ENCODE measurements around the gene HES2.

DNA sequence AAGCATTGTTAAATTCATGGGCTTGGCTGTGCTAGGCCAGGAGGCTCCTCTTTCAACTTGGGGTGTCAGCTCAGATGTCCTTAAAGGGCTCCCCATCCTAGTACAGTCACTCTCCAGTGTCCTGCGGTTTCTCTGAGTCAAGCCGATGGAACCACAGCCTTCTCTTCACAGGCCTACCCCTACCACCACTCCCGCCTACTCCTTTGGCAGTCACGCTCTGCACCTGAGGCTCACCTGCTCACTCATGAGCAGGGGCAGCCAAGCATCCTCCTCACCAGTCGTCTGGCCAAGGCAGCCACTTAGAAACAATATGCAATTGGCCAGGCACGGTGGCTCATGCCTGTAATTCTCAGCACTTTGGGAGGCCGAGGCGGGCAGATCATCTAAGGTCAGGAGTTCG is 29.7 kb downstream of the HES2 start:
- TF ChIP-seq, protein P1, sequence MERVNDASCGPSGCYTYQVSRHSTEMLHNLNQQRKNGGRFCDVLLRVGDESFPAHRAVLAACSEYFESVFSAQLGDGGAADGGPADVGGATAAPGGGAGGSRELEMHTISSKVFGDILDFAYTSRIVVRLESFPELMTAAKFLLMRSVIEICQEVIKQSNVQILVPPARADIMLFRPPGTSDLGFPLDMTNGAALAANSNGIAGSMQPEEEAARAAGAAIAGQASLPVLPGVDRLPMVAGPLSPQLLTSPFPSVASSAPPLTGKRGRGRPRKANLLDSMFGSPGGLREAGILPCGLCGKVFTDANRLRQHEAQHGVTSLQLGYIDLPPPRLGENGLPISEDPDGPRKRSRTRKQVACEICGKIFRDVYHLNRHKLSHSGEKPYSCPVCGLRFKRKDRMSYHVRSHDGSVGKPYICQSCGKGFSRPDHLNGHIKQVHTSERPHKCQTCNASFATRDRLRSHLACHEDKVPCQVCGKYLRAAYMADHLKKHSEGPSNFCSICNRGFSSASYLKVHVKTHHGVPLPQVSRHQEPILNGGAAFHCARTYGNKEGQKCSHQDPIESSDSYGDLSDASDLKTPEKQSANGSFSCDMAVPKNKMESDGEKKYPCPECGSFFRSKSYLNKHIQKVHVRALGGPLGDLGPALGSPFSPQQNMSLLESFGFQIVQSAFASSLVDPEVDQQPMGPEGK (CRISPR knock-in tag; IDR thresholded peaks at IDR 0.05; ENCODE audit: borderline replicate concordance) = no peak
- TF ChIP-seq OSR1 (CRISPR knock-in tag; IDR thresholded peaks at IDR 0.05) (no peak), ZFP3 (CRISPR knock-in tag; IDR thresholded peaks at IDR 0.05) (no peak), RARB (CRISPR knock-in tag; IDR thresholded peaks at IDR 0.05) (no peak), ARNTL (CRISPR knock-in tag; IDR thresholded peaks at IDR 0.05; ENCODE audit: borderline replicate concordance, low read depth) (no peak), ZFP30 (CRISPR knock-in tag; IDR thresholded peaks at IDR 0.05) (no peak), ZNF8 (CRISPR knock-in tag; IDR thresholded peaks at IDR 0.05) (no peak), ZNF565 (CRISPR knock-in tag; conservative IDR thresholded peaks at IDR 0.05; ENCODE audit: low read depth) (no peak), TOX (CRISPR knock-in tag; IDR thresholded peaks at IDR 0.05; ENCODE audit: borderline replicate concordance) (no peak), TCF4 (CRISPR knock-in tag; IDR thresholded peaks at IDR 0.05; ENCODE audit: borderline replicate concordance) (no peak)
- TF ChIP-seq, protein P2, sequence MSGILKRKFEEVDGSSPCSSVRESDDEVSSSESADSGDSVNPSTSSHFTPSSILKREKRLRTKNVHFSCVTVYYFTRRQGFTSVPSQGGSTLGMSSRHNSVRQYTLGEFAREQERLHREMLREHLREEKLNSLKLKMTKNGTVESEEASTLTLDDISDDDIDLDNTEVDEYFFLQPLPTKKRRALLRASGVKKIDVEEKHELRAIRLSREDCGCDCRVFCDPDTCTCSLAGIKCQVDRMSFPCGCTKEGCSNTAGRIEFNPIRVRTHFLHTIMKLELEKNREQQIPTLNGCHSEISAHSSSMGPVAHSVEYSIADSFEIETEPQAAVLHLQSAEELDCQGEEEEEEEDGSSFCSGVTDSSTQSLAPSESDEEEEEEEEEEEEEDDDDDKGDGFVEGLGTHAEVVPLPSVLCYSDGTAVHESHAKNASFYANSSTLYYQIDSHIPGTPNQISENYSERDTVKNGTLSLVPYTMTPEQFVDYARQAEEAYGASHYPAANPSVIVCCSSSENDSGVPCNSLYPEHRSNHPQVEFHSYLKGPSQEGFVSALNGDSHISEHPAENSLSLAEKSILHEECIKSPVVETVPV (CRISPR knock-in tag; IDR thresholded peaks at IDR 0.05) = no peak
- TF ChIP-seq, protein P3, sequence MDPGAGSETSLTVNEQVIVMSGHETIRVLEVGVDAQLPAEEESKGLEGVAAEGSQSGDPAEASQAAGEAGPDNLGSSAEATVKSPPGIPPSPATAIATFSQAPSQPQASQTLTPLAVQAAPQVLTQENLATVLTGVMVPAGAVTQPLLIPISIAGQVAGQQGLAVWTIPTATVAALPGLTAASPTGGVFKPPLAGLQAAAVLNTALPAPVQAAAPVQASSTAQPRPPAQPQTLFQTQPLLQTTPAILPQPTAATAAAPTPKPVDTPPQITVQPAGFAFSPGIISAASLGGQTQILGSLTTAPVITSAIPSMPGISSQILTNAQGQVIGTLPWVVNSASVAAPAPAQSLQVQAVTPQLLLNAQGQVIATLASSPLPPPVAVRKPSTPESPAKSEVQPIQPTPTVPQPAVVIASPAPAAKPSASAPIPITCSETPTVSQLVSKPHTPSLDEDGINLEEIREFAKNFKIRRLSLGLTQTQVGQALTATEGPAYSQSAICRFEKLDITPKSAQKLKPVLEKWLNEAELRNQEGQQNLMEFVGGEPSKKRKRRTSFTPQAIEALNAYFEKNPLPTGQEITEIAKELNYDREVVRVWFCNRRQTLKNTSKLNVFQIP (CRISPR knock-in tag; IDR thresholded peaks at IDR 0.05; ENCODE audit: borderline replicate concordance, low read depth) = no peak
- TF ChIP-seq, protein P4, sequence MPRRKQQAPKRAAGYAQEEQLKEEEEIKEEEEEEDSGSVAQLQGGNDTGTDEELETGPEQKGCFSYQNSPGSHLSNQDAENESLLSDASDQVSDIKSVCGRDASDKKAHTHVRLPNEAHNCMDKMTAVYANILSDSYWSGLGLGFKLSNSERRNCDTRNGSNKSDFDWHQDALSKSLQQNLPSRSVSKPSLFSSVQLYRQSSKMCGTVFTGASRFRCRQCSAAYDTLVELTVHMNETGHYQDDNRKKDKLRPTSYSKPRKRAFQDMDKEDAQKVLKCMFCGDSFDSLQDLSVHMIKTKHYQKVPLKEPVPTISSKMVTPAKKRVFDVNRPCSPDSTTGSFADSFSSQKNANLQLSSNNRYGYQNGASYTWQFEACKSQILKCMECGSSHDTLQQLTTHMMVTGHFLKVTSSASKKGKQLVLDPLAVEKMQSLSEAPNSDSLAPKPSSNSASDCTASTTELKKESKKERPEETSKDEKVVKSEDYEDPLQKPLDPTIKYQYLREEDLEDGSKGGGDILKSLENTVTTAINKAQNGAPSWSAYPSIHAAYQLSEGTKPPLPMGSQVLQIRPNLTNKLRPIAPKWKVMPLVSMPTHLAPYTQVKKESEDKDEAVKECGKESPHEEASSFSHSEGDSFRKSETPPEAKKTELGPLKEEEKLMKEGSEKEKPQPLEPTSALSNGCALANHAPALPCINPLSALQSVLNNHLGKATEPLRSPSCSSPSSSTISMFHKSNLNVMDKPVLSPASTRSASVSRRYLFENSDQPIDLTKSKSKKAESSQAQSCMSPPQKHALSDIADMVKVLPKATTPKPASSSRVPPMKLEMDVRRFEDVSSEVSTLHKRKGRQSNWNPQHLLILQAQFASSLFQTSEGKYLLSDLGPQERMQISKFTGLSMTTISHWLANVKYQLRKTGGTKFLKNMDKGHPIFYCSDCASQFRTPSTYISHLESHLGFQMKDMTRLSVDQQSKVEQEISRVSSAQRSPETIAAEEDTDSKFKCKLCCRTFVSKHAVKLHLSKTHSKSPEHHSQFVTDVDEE (CRISPR knock-in tag; IDR thresholded peaks at IDR 0.05) = no peak
- TF ChIP-seq, protein P5, sequence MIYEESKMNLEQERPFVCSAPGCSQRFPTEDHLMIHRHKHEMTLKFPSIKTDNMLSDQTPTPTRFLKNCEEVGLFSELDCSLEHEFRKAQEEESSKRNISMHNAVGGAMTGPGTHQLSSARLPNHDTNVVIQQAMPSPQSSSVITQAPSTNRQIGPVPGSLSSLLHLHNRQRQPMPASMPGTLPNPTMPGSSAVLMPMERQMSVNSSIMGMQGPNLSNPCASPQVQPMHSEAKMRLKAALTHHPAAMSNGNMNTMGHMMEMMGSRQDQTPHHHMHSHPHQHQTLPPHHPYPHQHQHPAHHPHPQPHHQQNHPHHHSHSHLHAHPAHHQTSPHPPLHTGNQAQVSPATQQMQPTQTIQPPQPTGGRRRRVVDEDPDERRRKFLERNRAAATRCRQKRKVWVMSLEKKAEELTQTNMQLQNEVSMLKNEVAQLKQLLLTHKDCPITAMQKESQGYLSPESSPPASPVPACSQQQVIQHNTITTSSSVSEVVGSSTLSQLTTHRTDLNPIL (CRISPR knock-in tag; IDR thresholded peaks at IDR 0.05; ENCODE audit: low read depth) = no peak

Data from SK-N-SH treated with all-trans-retinoic acid at 6 μM for 48 hours (cell line).